ENCODE results near the gene IGFBP1. TPM values are rescaled to one million over a fixed set of nuclear protein-coding genes. Genes with fewer than 3 reads are reported as not detected.

Gene IGFBP1
- total and polyA plus RNA-seq, 2 of the 13 experiments (the other 11 are each of a cell fraction or from before 2014, with no cell fraction given): 5.4 to 885 TPM

GRCh38 chr7:45892407-45893035, 4.2 kb downstream of the IGFBP1 start (continued):
- no peak for TF ChIP-seq MBNL3 (CRISPR knock-in tag; conservative IDR thresholded peaks at IDR 0.05)
- no peak for TF ChIP-seq PHB2 (IDR thresholded peaks at IDR 0.05; ENCODE audit: partially characterized antibody)
- TF ChIP-seq KAT8 (CRISPR knock-in tag; IDR thresholded peaks at IDR 0.05): peak; percentile 15; the same call in 1 of the 2 replicates
- TF ChIP-seq NR0B2 (CRISPR knock-in tag; IDR thresholded peaks at IDR 0.05): no peak
- 0 out of 2 replicates have a peak, but pooled peaks have one; percentile 14 for TF ChIP-seq ZNF776 (CRISPR knock-in tag; IDR thresholded peaks at IDR 0.05)
- no peak for TF ChIP-seq RXRA (CRISPR knock-in tag; IDR thresholded peaks at IDR 0.05)
- TF ChIP-seq CCAR2 (optimal IDR thresholded peaks at IDR 0.05; ENCODE audit: low read depth, low read length): no peak
- peak; percentile 51; the same call in 1 of the 2 replicates for TF ChIP-seq ZNF12 (CRISPR knock-in tag; IDR thresholded peaks at IDR 0.05)
- TF ChIP-seq ISX (CRISPR knock-in tag; conservative IDR thresholded peaks at IDR 0.05): 0 out of 2 replicates have a peak, but pooled peaks have one; percentile 53
- TF ChIP-seq ASH2L (IDR thresholded peaks at IDR 0.05; ENCODE audit: insufficient read length, low read depth, low read length): no peak
- TF ChIP-seq SSRP1 (CRISPR knock-in tag; IDR thresholded peaks at IDR 0.05): peak; percentile 100
- TF ChIP-seq ZFP82 (CRISPR knock-in tag; IDR thresholded peaks at IDR 0.05; ENCODE audit: borderline replicate concordance): no peak
- no peak; the same call in 1 of the 2 replicates for TF ChIP-seq KIAA2018 (CRISPR knock-in tag; IDR thresholded peaks at IDR 0.05; ENCODE audit: borderline replicate concordance)
- TF ChIP-seq PHF5A (CRISPR knock-in tag; IDR thresholded peaks at IDR 0.05; ENCODE audit: low read depth, unreplicated experiment): no peak

Data from HepG2 (cell line).